ENCODE measurements around the gene BCO2.

The BCO2 gene

DNA sequence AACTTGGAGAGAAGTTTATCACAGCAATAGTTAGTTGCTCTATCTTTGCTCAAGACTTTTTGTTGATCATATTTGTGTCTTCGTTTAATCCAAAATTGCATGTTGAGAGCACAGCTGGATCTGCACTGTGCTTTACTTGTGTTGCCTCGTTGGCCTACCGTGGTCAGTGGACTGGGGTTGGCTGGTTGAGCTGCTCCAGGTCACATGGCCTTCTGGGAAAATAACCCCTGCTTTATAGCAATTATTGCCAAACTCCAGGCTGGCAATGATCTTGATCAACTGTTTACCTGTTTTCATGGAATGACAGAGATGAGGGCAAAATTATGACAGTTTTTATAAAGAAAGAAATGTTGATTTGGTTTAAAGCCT, 91.1 kb downstream of the BCO2 start:
- DNase-seq (ENCODE audit: low spot score), result no peak
- TF ChIP-seq, protein P1, sequence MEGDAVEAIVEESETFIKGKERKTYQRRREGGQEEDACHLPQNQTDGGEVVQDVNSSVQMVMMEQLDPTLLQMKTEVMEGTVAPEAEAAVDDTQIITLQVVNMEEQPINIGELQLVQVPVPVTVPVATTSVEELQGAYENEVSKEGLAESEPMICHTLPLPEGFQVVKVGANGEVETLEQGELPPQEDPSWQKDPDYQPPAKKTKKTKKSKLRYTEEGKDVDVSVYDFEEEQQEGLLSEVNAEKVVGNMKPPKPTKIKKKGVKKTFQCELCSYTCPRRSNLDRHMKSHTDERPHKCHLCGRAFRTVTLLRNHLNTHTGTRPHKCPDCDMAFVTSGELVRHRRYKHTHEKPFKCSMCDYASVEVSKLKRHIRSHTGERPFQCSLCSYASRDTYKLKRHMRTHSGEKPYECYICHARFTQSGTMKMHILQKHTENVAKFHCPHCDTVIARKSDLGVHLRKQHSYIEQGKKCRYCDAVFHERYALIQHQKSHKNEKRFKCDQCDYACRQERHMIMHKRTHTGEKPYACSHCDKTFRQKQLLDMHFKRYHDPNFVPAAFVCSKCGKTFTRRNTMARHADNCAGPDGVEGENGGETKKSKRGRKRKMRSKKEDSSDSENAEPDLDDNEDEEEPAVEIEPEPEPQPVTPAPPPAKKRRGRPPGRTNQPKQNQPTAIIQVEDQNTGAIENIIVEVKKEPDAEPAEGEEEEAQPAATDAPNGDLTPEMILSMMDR (IDR thresholded peaks at IDR 0.05; ENCODE audit: borderline replicate concordance, control extremely low read depth, extremely low read depth, insufficient read depth, missing control alignments), result no peak
- in situ Hi-C loops (cut with MboI; ENCODE audit: low sequenced_read_pairs, unreplicated experiment), result no loop called here

DNA sequence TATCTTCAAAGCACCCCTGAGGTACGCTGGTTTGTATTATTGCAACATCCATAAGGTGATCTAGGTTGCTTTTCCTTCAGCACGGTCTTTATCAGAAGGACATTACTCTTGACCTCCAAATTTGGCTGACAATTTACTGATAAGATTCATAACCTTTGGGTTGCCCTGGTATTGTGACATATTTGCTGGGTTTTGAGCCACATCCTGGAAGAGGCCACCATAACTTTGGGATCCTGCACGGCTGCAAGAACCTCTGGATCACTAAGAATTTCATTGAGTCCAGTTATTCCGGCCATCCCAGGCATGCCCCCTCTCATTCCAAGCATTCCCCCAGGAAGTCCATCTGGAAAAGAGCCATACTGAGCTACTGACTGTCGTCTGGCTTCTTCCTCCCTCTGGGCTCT, 91.9 kb downstream of the BCO2 start:
- in situ Hi-C loops (cut with MboI; ENCODE audit: low sequenced_read_pairs, unreplicated experiment), result no loop called here
- no peak for DNase-seq (ENCODE audit: low spot score)

DNA sequence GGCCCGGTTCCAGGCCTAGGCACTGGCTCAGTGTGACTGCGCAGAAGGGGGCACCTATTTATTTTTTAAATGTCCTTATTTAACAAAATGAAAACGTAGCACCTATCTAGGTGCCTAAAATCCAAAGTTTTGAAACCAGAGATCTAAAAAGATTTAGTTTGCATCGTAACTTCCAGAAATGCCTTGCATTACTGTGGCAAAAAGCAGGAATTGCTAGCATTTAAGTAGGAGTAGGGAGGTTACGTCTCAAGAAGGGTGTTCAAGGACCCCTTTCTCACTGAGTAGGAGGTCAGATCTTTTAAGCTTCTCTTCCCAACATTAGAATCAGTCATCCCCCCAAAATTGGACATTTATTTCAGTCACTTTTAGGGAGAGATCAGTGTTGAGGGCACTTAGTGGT, 93.1 kb downstream of the BCO2 start:
- in situ Hi-C loops (cut with MboI; ENCODE audit: low sequenced_read_pairs, unreplicated experiment), result no loop called here
- no peak for DNase-seq (ENCODE audit: low spot score)
- TF ChIP-seq, protein P1 (IDR thresholded peaks at IDR 0.05; ENCODE audit: borderline replicate concordance, control extremely low read depth, extremely low read depth, insufficient read depth, missing control alignments), result no peak

More for the DNA sequence above, 91.9 kb downstream of the BCO2 start:
- TF ChIP-seq, protein P1 (IDR thresholded peaks at IDR 0.05; ENCODE audit: borderline replicate concordance, control extremely low read depth, extremely low read depth, insufficient read depth, missing control alignments), result no peak

Measured in GM13976 (cell line).